OCI-LY7 (cell line): ENCODE data around the gene CLCN2. TPM values are rescaled to one million over a fixed set of nuclear protein-coding genes. Genes with fewer than 3 reads are reported as not detected.

Source experiments
- BruUV-seq: library from RNA; stranded (reverse); fragments of 400-500 nt; replicated peaks from 2 replicates; lab custom pipeline; 2021; lab: Mats Ljungman, UMichigan
- CTCF ChIA-PET: fragments of 300-600 bp; sonication (Branson Sonifier 250); formaldehyde crosslinking; loops from one replicate; lab custom pipeline; 2022; ENCODE audit warnings: antibody characterized with exemption; ENCODE audit not compliant: unreplicated experiment; lab: Charles Lee
- POLR2A ChIA-PET: fragments of 300-600 bp; sonication (Branson Sonifier 250); formaldehyde crosslinking; loops from one replicate; lab custom pipeline; 2022; ENCODE audit warnings: antibody characterized with exemption; lab: Charles Lee
- DNase-seq: peaks from one replicate; pipeline ENCODE4 v3.0.0-alpha.2; 2015; ENCODE audit warnings: low spot score
- H2AFZ ChIP-seq: fragments of 200-600 bp; sonication (generic), shearing (Covaris generic); 2 replicates; pipeline ENCODE4 v1.6.1; 2014; ENCODE audit warnings: mild to moderate bottlenecking, antibody characterized with exemption, low read length, moderate library complexity
- H3K27ac ChIP-seq: fragments of 200-600 bp; sonication (generic); 2 replicates; pipeline ENCODE4 v1.5.1; 2014; ENCODE audit warnings: mixed run types, low read depth, mild to moderate bottlenecking, moderate library complexity, low read length, inconsistent platforms; ENCODE audit not compliant: poor library complexity, severe bottlenecking
- H3K36me3 ChIP-seq: fragments of 200-600 bp; sonication (generic); 2 replicates; pipeline ENCODE4 v1.6.1; 2014; ENCODE audit warnings: mild to moderate bottlenecking, antibody characterized with exemption, low read length, moderate library complexity, mixed read lengths; ENCODE audit not compliant: insufficient read depth
- H3K4me1 ChIP-seq: fragments of 200-600 bp; sonication (generic); 2 replicates; pipeline ENCODE4 v1.5.1; 2014; ENCODE audit warnings: mild to moderate bottlenecking, low read length; ENCODE audit not compliant: insufficient read depth, poor library complexity, severe bottlenecking
- H3K4me2 ChIP-seq: fragments of 200-600 bp; sonication (generic); 2 replicates; pipeline ENCODE4 v1.6.1; 2014; ENCODE audit warnings: mild to moderate bottlenecking, low read length
- H3K4me3 ChIP-seq: fragments of 200-600 bp; sonication (generic); 2 replicates; pipeline ENCODE4 v1.5.1; 2014; ENCODE audit warnings: mild to moderate bottlenecking, low read depth, low read length; ENCODE audit not compliant: poor library complexity, severe bottlenecking
- H3K79me2 ChIP-seq: fragments of 200-600 bp; sonication (generic); 2 replicates; pipeline ENCODE4 v1.6.1; 2016; ENCODE audit warnings: low read depth, mild to moderate bottlenecking, low read length, moderate library complexity, mixed read lengths; ENCODE audit not compliant: insufficient read depth
- H3K9me2 ChIP-seq: fragments of 200-600 bp; sonication (generic); 2 replicates; pipeline ENCODE4 v1.6.1; 2016; ENCODE audit warnings: mild to moderate bottlenecking, low read length, mixed read lengths; ENCODE audit not compliant: insufficient read depth
- H3K9me3 ChIP-seq: fragments of 200-600 bp; sonication (generic); 2 replicates; pipeline ENCODE4 v1.6.1; 2014; ENCODE audit warnings: mild to moderate bottlenecking, mixed run types, low read length, mixed read lengths
- H4K20me1 ChIP-seq: fragments of 200-600 bp; sonication (generic); 2 replicates; pipeline ENCODE4 v1.6.1; 2014; ENCODE audit warnings: mild to moderate bottlenecking, antibody characterized with exemption, low read length, moderate library complexity, mixed read lengths; ENCODE audit not compliant: insufficient read depth
- CTCF ChIP-seq: fragments of 200-600 bp; sonication (generic); conservative IDR thresholded peaks from 2 replicates; pipeline ENCODE4 v1.5.1; 2014; ENCODE audit warnings: mild to moderate bottlenecking, antibody characterized with exemption, low read length, moderate library complexity, mixed read lengths
- EZH2phosphoT487 ChIP-seq: fragments of 200-600 bp; sonication (generic); IDR thresholded peaks from 2 replicates; pipeline ENCODE4 v1.6.1; 2018; ENCODE audit warnings: low read depth, borderline replicate concordance, mild to moderate bottlenecking, mixed run types, antibody characterized with exemption, low read length, moderate library complexity, mixed read lengths
- intact Hi-C: fragments of 100-400 bp; cut with micrococcal nuclease; formaldehyde crosslinking; loops from one replicate; pipeline ENCODE4 v1.10.0; 2022; ENCODE audit not compliant: unreplicated experiment
- total RNA-seq, 2 experiments: library from RNA; depleted of rRNA in 1 of 2; stranded (reverse); fragments of >200 nt in 1 of 2; shearing (Covaris generic) in 1 of 2; gene quantifications; 2 replicates each; pipeline ENCODE4 v1.2.3, GENCODE V29; 2014 to 2022

Gene CLCN2
- total RNA-seq, 2 experiments from 2014 or later = 4.2 to 15.0 TPM

GRCh38 chr3:184381261-184382224, 20.1 kb upstream of the CLCN2 start:
- Histone ChIP-seq H3K4me3 (no peak overlapping the region), H3K27ac (no peak overlapping the region), H4K20me1 (no peaks in the 10 kb centered on the region), H3K4me2 (no peak overlapping the region), H3K9me3 (no peaks in the 10 kb centered on the region), H3K36me3 (no peaks in the 10 kb centered on the region), H3K79me2 (no peaks in the 10 kb centered on the region), H3K9me2 (no peaks in the 10 kb centered on the region), H2AFZ (no peak overlapping the region), H3K4me1 (peaks cover 9% of the 10 kb centered on the region)
- intact Hi-C loops = no loop called here
- TF ChIP-seq EZH2phosphoT487 (no peak), CTCF (no peak)
- no TSS peak for BruUV-seq
- no peak for DNase-seq
- POLR2A ChIA-PET = no interaction called here
- CTCF ChIA-PET = no interaction called here

GRCh38 chr3:184380627-184381260, 19.3 kb upstream of the CLCN2 start:
- Histone ChIP-seq H3K9me2 (no peaks in the 10 kb centered on the region), H3K27ac (no peak overlapping the region), H3K4me1 (peaks cover 9% of the 10 kb centered on the region), H3K36me3 (no peaks in the 10 kb centered on the region), H3K4me3 (no peak overlapping the region), H3K4me2 (no peak overlapping the region), H3K9me3 (no peaks in the 10 kb centered on the region), H2AFZ (no peak overlapping the region), H3K79me2 (no peaks in the 10 kb centered on the region), H4K20me1 (no peaks in the 10 kb centered on the region)
- no peak for DNase-seq
- BruUV-seq = no TSS peak
- CTCF ChIA-PET = no interaction called here
- TF ChIP-seq CTCF = no peak
- TF ChIP-seq EZH2phosphoT487 = no peak
- intact Hi-C loops = no loop called here
- POLR2A ChIA-PET = no interaction called here
